Measurements from ENCODE around the gene ZNF718. TPM values are rescaled to one million over a fixed set of nuclear protein-coding genes. Genes with fewer than 3 reads are reported as not detected.

Gene ZNF718
- total and polyA plus RNA-seq, 2 donors (not counting 3 experiments of a cell fraction or from before 2014, with no cell fraction given), result 0.99 to 12.1 TPM

DNA sequence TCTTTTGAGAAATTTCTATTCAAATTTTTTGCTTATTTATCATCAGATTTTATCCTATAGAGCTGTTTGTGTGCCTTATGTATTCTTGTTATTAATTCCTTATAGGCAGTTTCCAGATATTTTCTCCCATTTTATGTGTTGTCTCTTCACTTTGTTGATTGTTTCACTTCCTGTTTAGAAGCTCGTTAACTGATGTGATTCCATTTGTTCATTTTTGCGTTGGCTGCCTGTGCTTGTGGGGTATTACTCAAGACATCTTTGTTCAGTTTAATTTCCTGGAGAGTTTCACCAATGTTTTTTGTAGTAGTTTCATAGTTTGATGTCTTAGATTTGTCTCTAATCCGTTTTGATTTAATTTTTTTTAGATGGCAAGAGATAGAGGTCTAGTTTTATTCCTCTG, 14.6 kb downstream of the ZNF718 start:
- no peak for FAIRE-seq
- Histone ChIP-seq H3K9ac (replicated peaks; ENCODE audit: extremely low read depth, insufficient read depth, low read length) (no peak overlapping the region), H3K4me3 (replicated peaks in 1 of 3; ENCODE audit: insufficient read depth in 1 of 3, low read depth in 1 of 3, low read length in 3 of 3) (no peak overlapping the region), H3K9me3 (replicated peaks; ENCODE audit: control insufficient read depth, insufficient read depth, low read length) (peaks cover 4% of the 10 kb centered on the region), H3K27me3 (ENCODE audit: control insufficient read depth in 2 of 2, insufficient read depth in 2 of 2, low read length in 2 of 2) (no peaks in the 10 kb centered on the region), H3K4me1 (ENCODE audit: control insufficient read depth, extremely low read depth, insufficient read depth, low read length) (no peaks in the 10 kb centered on the region), H3K4me2 (ENCODE audit: insufficient read depth, low read length) (no peak overlapping the region), H3K9me1 (replicated peaks; ENCODE audit: control insufficient read depth, extremely low read depth, insufficient read depth, low read length) (no peaks in the 10 kb centered on the region), H3K27ac (ENCODE audit: insufficient read depth, low read depth, low read length) (no peak overlapping the region), H3K79me2 (ENCODE audit: control insufficient read depth, insufficient read depth, low read length) (peaks cover 30% of the 10 kb centered on the region), H3K36me3 (ENCODE audit: control insufficient read depth in 2 of 2, extremely low read depth in 1 of 2, insufficient read depth in 2 of 2, low read length in 2 of 2) (peaks cover 8 to 17% of the 10 kb centered on the region in 2 experiments), H4K20me1 (replicated peaks; ENCODE audit: control insufficient read depth, extremely low read depth, insufficient read depth, low read length) (no peaks in the 10 kb centered on the region), H2AFZ (ENCODE audit: low read depth, low read length) (no peak overlapping the region)
- ChIA-PET POLR2A (no interaction called here), CTCF (no interaction called here)
- no TSS peak for BruUV-seq (replicated peaks)
- no peak for TF ChIP-seq POLR2A (IDR thresholded peaks at IDR 0.05; ENCODE audit: low read depth, low read length)
- TF ChIP-seq JUN (IDR thresholded peaks at IDR 0.05; ENCODE audit: borderline replicate concordance, insufficient read depth, insufficient read length, low read depth), result no peak
- no peak for TF ChIP-seq GATA2 (IDR thresholded peaks at IDR 0.05; ENCODE audit: insufficient read depth, insufficient read length, low read depth, low read length)
- TF ChIP-seq, protein P1, sequence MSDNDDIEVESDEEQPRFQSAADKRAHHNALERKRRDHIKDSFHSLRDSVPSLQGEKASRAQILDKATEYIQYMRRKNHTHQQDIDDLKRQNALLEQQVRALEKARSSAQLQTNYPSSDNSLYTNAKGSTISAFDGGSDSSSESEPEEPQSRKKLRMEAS (IDR thresholded peaks at IDR 0.05; ENCODE audit: insufficient read depth, insufficient read length), result no peak
- dilution Hi-C loops (cut with MboI; ENCODE audit: extremely low pct_ligation_motif_present, low sequenced_read_pairs), result no loop called here
- DNase-seq (ENCODE audit: low read depth, low spot score), result no peak
- intact Hi-C loops (cut with micrococcal nuclease), result no loop called here

DNA sequence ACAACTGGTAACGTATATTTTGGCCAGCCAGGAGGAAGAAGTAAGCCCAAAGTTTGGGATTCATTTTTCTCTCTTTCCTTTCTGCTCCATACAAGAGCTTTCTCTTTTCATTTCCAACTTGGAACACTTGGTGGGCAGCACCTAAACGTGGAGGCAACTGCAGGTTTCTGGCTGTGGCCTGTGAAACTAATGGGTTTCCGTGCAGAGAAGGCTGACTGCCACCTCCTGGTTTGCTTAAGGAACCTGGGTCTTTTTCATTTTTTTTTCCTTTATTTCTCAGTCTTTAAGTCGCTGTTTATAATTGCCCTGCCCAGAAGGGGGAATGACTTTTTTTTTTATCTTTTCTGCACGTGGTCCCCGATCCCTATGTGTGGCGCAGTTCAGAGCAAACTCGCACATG, 15.4 kb downstream of the ZNF718 start:
- BruUV-seq (replicated peaks), result no TSS peak
- dilution Hi-C loops (cut with MboI; ENCODE audit: extremely low pct_ligation_motif_present, low sequenced_read_pairs), result no loop called here

More for the DNA sequence above, 15.4 kb downstream of the ZNF718 start:
- FAIRE-seq (no peak), DNase-seq (ENCODE audit: low read depth, low spot score) (no peak)
- Histone ChIP-seq H3K79me2 (ENCODE audit: control insufficient read depth, insufficient read depth, low read length) (peaks cover 29% of the 10 kb centered on the region), H3K4me2 (ENCODE audit: insufficient read depth, low read length) (no peak overlapping the region), H3K4me3 (replicated peaks in 1 of 3; ENCODE audit: insufficient read depth in 1 of 3, low read depth in 1 of 3, low read length in 3 of 3) (no peak overlapping the region), H3K4me1 (ENCODE audit: control insufficient read depth, extremely low read depth, insufficient read depth, low read length) (no peaks in the 10 kb centered on the region), H3K27ac (ENCODE audit: insufficient read depth, low read depth, low read length) (no peak overlapping the region), H3K27me3 (ENCODE audit: control insufficient read depth in 2 of 2, insufficient read depth in 2 of 2, low read length in 2 of 2) (no peaks in the 10 kb centered on the region), H3K36me3 (ENCODE audit: control insufficient read depth in 2 of 2, extremely low read depth in 1 of 2, insufficient read depth in 2 of 2, low read length in 2 of 2) (peaks cover 8 to 17% of the 10 kb centered on the region in 2 experiments), H3K9me3 (replicated peaks; ENCODE audit: control insufficient read depth, insufficient read depth, low read length) (peaks cover 4% of the 10 kb centered on the region), H3K9ac (replicated peaks; ENCODE audit: extremely low read depth, insufficient read depth, low read length) (no peak overlapping the region), H4K20me1 (replicated peaks; ENCODE audit: control insufficient read depth, extremely low read depth, insufficient read depth, low read length) (no peaks in the 10 kb centered on the region), H3K9me1 (replicated peaks; ENCODE audit: control insufficient read depth, extremely low read depth, insufficient read depth, low read length) (no peaks in the 10 kb centered on the region), H2AFZ (ENCODE audit: low read depth, low read length) (no peak overlapping the region)
- intact Hi-C loops (cut with micrococcal nuclease), result no loop called here
- no peak for TF ChIP-seq POLR2A (IDR thresholded peaks at IDR 0.05; ENCODE audit: low read depth, low read length)
- no peak for TF ChIP-seq POLR2AphosphoS5 (IDR thresholded peaks at IDR 0.05; ENCODE audit: insufficient read depth, low read depth, low read length)
- TF ChIP-seq, protein P2, sequence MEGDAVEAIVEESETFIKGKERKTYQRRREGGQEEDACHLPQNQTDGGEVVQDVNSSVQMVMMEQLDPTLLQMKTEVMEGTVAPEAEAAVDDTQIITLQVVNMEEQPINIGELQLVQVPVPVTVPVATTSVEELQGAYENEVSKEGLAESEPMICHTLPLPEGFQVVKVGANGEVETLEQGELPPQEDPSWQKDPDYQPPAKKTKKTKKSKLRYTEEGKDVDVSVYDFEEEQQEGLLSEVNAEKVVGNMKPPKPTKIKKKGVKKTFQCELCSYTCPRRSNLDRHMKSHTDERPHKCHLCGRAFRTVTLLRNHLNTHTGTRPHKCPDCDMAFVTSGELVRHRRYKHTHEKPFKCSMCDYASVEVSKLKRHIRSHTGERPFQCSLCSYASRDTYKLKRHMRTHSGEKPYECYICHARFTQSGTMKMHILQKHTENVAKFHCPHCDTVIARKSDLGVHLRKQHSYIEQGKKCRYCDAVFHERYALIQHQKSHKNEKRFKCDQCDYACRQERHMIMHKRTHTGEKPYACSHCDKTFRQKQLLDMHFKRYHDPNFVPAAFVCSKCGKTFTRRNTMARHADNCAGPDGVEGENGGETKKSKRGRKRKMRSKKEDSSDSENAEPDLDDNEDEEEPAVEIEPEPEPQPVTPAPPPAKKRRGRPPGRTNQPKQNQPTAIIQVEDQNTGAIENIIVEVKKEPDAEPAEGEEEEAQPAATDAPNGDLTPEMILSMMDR (IDR thresholded peaks at IDR 0.05; ENCODE audit: extremely low read depth in 1 of 2, insufficient read depth in 1 of 2, low read depth in 1 of 2, low read length in 2 of 2), result no peak
- TF ChIP-seq, protein P1 (IDR thresholded peaks at IDR 0.05; ENCODE audit: insufficient read depth, insufficient read length), result no peak
- no peak for TF ChIP-seq GATA2 (IDR thresholded peaks at IDR 0.05; ENCODE audit: insufficient read depth, insufficient read length, low read depth, low read length)
- ChIA-PET CTCF (no interaction called here), POLR2A (no interaction called here)

All from endothelial cell of umbilical vein (primary cell).